COLO668 (cell line): Measurements from ENCODE around the gene JHY.

Experiments used
- DNase-seq: peaks from one replicate; lab custom pipeline; 2025; ENCODE audit not compliant: unreplicated experiment; lab: John Stamatoyannopoulos, UW

Gene JHY

GRCh38 chr11:123006860-123007542 lies 124.4 kb downstream of the JHY start:
- no peak for DNase-seq
